Adrenal gland (tissue), 5 donors: Measurements from ENCODE around the gene TBC1D2.

ENCODE experiments used
- POLR2A ChIP-seq, 2 donors: fragments of 450-650 bp; IDR thresholded peaks; one replicate each; pipeline ENCODE4 v1.6.1; 2017; ENCODE audit warnings: antibody characterized with exemption in 2 of 2, mild to moderate bottlenecking in 2 of 2, moderate library complexity in 1 of 2
- TF ChIP-seq, protein P1 (sequence below), 6 experiments: fragments of 450-650 bp in 4 of 6; fragments of 200-600 bp in 2 of 6; sonication (generic) in 1 of 6; IDR thresholded peaks; 1 replicate in 5 of 6; 2 replicates in 1 of 6; pipeline versions ENCODE4 v1.5.1 to v1.8.0; 2016 to 2021; ENCODE audit warnings: antibody characterized with exemption in 6 of 6, mild to moderate bottlenecking in 2 of 6, moderate library complexity in 1 of 6
- donor health status: DM: no; HTN: no; CAD: no.

DNA sequence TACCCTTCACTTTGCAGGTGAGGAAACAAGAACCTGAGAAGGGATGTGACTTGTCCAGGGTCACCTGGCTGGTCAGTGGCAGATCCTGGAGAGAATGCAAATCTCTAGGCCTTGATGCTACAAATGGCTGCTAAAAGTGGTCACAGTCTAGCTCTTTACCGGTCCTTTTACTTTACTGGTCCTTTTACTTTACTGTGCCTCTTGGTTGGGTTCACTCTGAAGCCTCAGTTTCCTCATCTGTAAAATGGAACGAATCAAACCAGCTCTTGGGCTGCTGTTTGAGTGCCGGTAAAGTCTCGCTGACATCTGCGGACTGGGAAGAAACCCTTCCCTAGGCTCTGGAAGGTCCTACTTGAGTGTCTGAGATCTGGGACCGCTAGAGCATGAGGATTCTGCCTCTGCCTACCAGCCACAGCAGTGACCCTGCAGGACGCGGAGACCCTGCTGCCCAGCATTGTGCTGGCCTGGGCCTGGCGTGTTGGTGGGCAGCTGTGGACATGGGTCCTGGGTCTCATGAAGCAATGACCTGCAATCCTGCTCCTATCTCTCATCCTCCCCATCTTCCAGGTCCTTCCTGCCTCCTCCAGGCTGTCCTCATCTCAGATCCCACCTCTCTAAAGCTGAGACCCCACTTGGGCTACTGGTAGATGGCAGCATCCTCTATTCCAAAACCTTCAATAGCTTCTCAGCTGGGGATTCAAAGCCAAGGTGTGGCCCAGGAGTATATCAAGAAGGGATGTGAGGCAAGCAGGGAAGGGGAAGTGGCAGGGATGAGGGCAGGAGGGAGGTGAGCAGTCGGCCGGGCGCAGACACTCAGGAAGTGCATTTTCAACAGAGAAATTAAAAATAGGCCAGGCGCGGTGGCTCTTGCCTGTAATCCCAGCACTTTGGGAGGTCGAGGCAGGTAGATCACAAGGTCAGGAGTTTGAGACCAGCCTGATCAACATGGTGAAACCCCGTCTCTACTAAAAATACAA is 76.3 kb downstream of the TBC1D2 start:
- TF ChIP-seq, protein P1, sequence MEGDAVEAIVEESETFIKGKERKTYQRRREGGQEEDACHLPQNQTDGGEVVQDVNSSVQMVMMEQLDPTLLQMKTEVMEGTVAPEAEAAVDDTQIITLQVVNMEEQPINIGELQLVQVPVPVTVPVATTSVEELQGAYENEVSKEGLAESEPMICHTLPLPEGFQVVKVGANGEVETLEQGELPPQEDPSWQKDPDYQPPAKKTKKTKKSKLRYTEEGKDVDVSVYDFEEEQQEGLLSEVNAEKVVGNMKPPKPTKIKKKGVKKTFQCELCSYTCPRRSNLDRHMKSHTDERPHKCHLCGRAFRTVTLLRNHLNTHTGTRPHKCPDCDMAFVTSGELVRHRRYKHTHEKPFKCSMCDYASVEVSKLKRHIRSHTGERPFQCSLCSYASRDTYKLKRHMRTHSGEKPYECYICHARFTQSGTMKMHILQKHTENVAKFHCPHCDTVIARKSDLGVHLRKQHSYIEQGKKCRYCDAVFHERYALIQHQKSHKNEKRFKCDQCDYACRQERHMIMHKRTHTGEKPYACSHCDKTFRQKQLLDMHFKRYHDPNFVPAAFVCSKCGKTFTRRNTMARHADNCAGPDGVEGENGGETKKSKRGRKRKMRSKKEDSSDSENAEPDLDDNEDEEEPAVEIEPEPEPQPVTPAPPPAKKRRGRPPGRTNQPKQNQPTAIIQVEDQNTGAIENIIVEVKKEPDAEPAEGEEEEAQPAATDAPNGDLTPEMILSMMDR (IDR thresholded peaks at IDR 0.05): no peak
- no peak for TF ChIP-seq POLR2A (IDR thresholded peaks at IDR 0.05)
